ENCODE results near the gene PGAM2. TPM values are rescaled to one million over a fixed set of nuclear protein-coding genes. Genes with fewer than 3 reads are reported as not detected.
A peak's percentile ranks its signal among the peaks of the same experiment; 100 is the strongest.

Gene PGAM2
- total RNA-seq = under 1 TPM in 1 of 5 donors, not detected in 4; 0.92 TPM
- polyA plus RNA-seq = 1 to 10 TPM; 3.1 to 5.8 (median 4.2) TPM
- long read RNA-seq, donor 1, partial matches to known transcripts = 0 of 3 reads
- long read RNA-seq, donor 1, other reads (novel, unspliced or antisense) = 0 of 3 reads
- long read RNA-seq, donor 2, partial matches to known transcripts = 0 of 3 reads
- long read RNA-seq, donor 2, other reads (novel, unspliced or antisense) = 0 of 3 reads
- long read RNA-seq, donor 3 = 0 reads
- long read RNA-seq, donor 4 = 0 reads
- long read RNA-seq, donor 5 = 0 reads
- long read RNA-seq, donor 6, partial matches to known transcripts = 0 of 4 reads
- long read RNA-seq, donor 6, other reads (novel, unspliced or antisense) = 0 of 4 reads
- long read RNA-seq, donor 7, partial matches to known transcripts = 0 of 1 reads
- long read RNA-seq, donor 7, other reads (novel, unspliced or antisense) = 0 of 1 reads
- long read RNA-seq, donor 8, partial matches to known transcripts = 0 of 2 reads
- long read RNA-seq, donor 8, other reads (novel, unspliced or antisense) = 0 of 2 reads
- long read RNA-seq, donor 9 = 0 reads
- long read RNA-seq, donor 10, partial matches to known transcripts = 8 of 8 reads
- long read RNA-seq, donor 10, other reads (novel, unspliced or antisense) = 0 of 8 reads

DNA sequence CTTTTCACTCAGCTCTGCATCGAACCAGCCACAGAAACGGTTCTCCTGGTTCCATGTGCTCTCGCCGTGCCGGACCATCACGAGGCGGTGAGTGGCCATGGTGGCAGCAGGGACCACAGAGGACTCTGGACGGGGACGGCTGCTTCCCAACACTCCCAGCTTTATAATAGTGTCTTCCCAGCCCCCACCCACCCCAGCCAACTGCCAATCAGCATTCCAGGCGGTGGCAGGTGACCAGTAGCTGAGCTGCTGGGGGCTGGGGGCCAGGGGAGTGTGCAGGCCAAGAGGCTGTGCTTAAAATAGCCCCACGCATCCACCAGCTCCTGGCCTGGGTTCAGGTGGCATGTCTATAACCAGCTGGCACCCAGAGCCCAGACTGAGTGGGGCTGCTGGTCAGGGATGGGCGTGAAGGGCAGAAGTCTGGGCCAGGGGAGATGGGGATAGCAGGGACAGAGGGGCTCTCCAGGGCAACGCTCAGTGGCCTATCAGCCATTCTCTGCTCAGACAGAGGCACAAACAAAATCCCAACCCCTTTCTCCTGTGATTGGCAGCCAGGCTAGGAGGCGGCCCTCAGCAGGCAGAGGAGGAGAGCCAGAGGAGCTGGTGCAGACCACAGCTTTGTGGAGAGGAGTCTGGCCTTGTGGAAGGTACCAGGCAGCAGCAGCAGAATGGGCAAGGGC, at the start of gene PGAM2:
PGAM2 (minus strand) TSS at position 137 of the 680 bp plus-strand sequence; CDS start at position 99, 38 bp downstream.
- peak in 1 of 2 donors; percentile 58 for DNase-seq
- Histone ChIP-seq H3K4me3 (peak within 1 kb of the TSS in 1 of 4 donors; percentile 19), H3K9me3 (no peaks in the 10 kb centered on the region), H3K36me3 (peaks cover 11 to 23% (median 21%) of the 10 kb centered on the region in 4 donors), H3K27ac (no peak within 1 kb of the TSS), H3K27me3 (no peaks in the 10 kb centered on the region), H3K4me1 (peaks cover 19 to 41% (median 34%) of the 10 kb centered on the region in 4 donors)
- intact Hi-C loops (cut with DNase I; ENCODE audit: low total_unique reads) = no loop called here
- WGBS, 5 donors = 9 to 28% (median 17%) methylated on average over 7 to 14 of the region's 14 CpGs
- TF ChIP-seq POLR2AphosphoS5 (IDR thresholded peaks at IDR 0.05) = peak in 1 of 3 donors; percentile 3
- TF ChIP-seq, protein P1, sequence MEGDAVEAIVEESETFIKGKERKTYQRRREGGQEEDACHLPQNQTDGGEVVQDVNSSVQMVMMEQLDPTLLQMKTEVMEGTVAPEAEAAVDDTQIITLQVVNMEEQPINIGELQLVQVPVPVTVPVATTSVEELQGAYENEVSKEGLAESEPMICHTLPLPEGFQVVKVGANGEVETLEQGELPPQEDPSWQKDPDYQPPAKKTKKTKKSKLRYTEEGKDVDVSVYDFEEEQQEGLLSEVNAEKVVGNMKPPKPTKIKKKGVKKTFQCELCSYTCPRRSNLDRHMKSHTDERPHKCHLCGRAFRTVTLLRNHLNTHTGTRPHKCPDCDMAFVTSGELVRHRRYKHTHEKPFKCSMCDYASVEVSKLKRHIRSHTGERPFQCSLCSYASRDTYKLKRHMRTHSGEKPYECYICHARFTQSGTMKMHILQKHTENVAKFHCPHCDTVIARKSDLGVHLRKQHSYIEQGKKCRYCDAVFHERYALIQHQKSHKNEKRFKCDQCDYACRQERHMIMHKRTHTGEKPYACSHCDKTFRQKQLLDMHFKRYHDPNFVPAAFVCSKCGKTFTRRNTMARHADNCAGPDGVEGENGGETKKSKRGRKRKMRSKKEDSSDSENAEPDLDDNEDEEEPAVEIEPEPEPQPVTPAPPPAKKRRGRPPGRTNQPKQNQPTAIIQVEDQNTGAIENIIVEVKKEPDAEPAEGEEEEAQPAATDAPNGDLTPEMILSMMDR (IDR thresholded peaks at IDR 0.05) = no peak

DNA sequence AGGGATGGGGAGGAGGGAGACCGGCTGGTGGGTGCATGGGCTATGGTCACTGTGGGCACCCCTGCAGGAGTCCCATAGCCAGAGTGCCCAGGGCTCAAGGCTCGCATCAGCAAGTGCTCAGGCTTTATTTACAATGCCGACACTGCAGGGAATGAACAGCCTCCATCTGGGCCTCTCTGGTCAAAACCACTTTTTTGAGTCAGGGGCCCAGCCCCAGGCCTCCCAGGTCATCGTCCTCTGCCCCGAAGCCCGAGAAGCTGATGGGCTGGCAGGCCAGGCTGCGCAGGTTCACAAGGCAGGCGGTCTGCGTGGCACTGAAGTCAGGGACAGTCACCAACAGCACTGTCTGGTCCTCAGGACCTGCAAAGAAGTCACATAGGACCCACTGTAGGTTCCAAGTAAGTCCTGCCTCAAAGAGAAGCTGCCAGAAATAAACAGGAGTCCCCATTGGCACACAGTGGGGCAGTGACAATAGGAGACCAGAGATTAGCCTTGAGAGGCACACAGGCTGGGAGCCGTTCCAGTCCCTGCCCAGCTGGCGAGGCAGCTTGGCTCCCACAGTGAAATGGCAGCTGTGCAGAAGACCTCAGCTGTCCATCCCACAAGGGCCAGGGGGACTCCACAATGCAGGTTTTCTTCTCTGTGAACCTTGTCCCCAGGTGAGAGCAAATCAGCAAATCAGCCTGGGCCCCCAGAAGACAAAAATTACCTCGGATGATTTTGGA, 49.4 kb upstream of the PGAM2 start:
- H3K9me3 ChIP-seq = no peaks in the 10 kb centered on the region
- H3K36me3 ChIP-seq = peaks cover 6 to 99% (median 90%) of the 10 kb centered on the region in 4 donors
- DNase-seq = no peak
- H3K4me1 ChIP-seq = peaks cover 0 to 23% (median 6%) of the 10 kb centered on the region in 4 donors
- TF ChIP-seq POLR2A (IDR thresholded peaks at IDR 0.05) (no peak), POLR2AphosphoS5 (IDR thresholded peaks at IDR 0.05) (no peak), EP300 (IDR thresholded peaks at IDR 0.05) (no peak)
- TF ChIP-seq, protein P1 (IDR thresholded peaks at IDR 0.05) = no peak
- no peaks in the 10 kb centered on the region for H3K27me3 ChIP-seq
- no peak overlapping the region for H3K4me3 ChIP-seq
- no peak overlapping the region for H3K27ac ChIP-seq
- intact Hi-C loops (cut with DNase I; ENCODE audit: low total_unique reads) = no loop called here
- WGBS, 5 donors = 59 to 87% (median 84%) methylated on average over 4 to 12 of the region's 12 CpGs

DNA sequence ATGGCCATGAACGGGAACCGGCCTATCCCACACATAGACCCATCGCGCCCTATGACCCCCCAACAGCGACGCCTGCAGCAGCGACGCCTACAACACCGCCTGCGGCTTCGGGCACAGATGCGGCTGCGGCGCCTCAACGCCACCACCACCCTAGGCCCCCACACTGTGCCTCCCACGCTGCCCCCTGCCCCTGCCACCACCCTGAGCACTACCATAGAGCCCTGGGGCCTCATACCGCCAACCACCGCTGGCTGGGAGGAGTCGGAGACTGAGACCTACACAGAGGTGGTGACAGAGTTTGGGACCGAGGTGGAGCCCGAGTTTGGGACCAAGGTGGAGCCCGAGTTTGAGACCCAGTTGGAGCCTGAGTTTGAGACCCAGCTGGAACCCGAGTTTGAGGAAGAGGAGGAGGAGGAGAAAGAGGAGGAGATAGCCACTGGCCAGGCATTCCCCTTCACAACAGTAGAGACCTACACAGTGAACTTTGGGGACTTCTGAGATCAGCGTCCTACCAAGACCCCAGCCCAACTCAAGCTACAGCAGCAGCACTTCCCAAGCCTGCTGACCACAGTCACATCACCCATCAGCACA, 48.5 kb upstream of the PGAM2 start:
- TF ChIP-seq EP300 (IDR thresholded peaks at IDR 0.05) (no peak), POLR2A (IDR thresholded peaks at IDR 0.05) (no peak), POLR2AphosphoS5 (IDR thresholded peaks at IDR 0.05) (no peak)
- TF ChIP-seq, protein P1 (IDR thresholded peaks at IDR 0.05) = no peak
- intact Hi-C loops (cut with DNase I; ENCODE audit: low total_unique reads) = no loop called here

More for the DNA sequence above, 48.5 kb upstream of the PGAM2 start:
- no peak overlapping the region for H3K27ac ChIP-seq
- no peaks in the 10 kb centered on the region for H3K27me3 ChIP-seq
- WGBS, 5 donors = 82 to 90% (median 89%) methylated on average over 10 to 24 of the region's 24 CpGs
- peaks cover 0 to 16% (median 3%) of the 10 kb centered on the region in 4 donors for H3K4me1 ChIP-seq
- no peak for DNase-seq
- no peaks in the 10 kb centered on the region for H3K9me3 ChIP-seq
- H3K36me3 ChIP-seq = peaks cover 6 to 100% (median 94%) of the 10 kb centered on the region in 4 donors
- no peak overlapping the region for H3K4me3 ChIP-seq
